T-helper 1 cell treated with Interleukin-12 subunit alpha and Interleukin-12 subunit beta and Interleukin-4 antibody, amounts not matched to agents 30 μg/mL and 1 μg/mL, for 36 hours (primary cell): ENCODE results near the gene NRL.
A peak's percentile ranks its signal among the peaks of the same experiment; 100 is the strongest.

Experiments
- H3K27ac Mint-ChIP-seq: one replicate; pipeline ENCODE4 v1.8.0; 2021; ENCODE audit warnings: mild to moderate bottlenecking, mixed read lengths
- H3K27me3 Mint-ChIP-seq: one replicate; pipeline ENCODE4 v1.8.0; 2021; ENCODE audit warnings: low read depth, mixed read lengths
- H3K36me3 Mint-ChIP-seq: one replicate; pipeline ENCODE4 v1.8.0; 2021; ENCODE audit warnings: low read depth, mixed read lengths
- H3K4me1 Mint-ChIP-seq: one replicate; pipeline ENCODE4 v1.8.0; 2021; ENCODE audit warnings: low read depth, mixed read lengths
- H3K4me3 Mint-ChIP-seq: one replicate; pipeline ENCODE4 v1.8.0; 2021; ENCODE audit warnings: mild to moderate bottlenecking, moderate library complexity, mixed read lengths
- H3K9me3 Mint-ChIP-seq: one replicate; pipeline ENCODE4 v1.8.0; 2021; ENCODE audit warnings: mixed read lengths

The NRL gene

DNA sequence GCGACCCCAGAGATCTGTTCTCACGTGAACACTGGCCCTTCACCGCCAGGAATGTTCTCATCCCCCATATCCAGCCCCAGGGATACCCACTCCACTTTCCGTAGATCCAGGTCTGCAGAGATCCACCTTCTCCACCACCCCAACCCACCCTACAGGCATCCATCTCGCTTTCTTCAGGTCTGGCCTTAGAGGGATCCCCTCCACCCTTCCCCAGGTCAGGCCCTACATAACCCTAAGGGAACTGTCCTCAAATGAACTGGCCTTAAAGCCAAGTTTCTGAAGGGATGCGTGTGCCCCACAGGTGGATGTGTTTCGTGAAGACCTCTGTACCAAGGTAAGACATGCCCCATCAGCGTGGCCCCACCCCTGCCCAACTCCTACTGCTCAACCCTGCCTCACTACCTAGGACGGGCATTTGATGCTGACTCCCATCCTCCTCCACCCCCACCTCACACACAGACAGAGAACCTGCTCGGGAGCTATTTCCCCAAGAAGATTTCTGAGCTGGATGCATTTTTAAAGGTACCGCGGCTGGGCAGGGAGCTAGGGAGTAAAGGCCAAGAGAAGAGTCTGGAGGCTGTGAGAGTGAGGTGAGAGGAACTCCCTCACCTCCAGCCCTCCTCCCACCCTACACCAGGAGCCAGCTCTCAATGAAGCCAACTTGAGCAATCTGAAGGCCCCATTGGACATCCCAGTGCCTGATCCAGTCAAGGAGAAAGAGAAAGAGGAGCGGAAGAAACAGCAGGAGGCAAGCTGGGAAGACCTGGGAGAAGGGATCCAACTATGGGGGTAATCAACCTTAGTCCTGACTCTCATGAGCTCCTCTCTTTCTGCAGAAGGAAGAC, 22.2 kb upstream of the NRL start:
- Mint-ChIP-seq H3K36me3 (peaks cover 38% of the 10 kb centered on the region), H3K27ac (peak overlapping the region; percentile 91), H3K9me3 (no peaks in the 10 kb centered on the region), H3K4me1 (peaks cover 49% of the 10 kb centered on the region), H3K27me3 (no peaks in the 10 kb centered on the region), H3K4me3 (peak overlapping the region; percentile 95)

GRCh38 chr14:24135834-24136683, 21.3 kb upstream of the NRL start, which contains the start of gene PSME1:
TSS of gene PSME1 (plus strand) at chr14:24136194. CDS start at chr14:24136263, 69 bp downstream.
- Mint-ChIP-seq H3K9me3 (no peaks in the 10 kb centered on the region), H3K27ac (peak within 1 kb of the TSS; percentile 91), H3K4me3 (peak within 1 kb of the TSS; percentile 95), H3K36me3 (peaks cover 38% of the 10 kb centered on the region), H3K27me3 (no peaks in the 10 kb centered on the region), H3K4me1 (peaks cover 48% of the 10 kb centered on the region)

- Mint-ChIP-seq H3K27me3 (no peaks in the 10 kb centered on the region), H3K9me3 (no peaks in the 10 kb centered on the region)
These were observed 20.8 kb upstream of the NRL start for GRCh38 chr14:24135584-24135833.

GRCh38 chr14:24133735-24134134, 19.0 kb upstream of the NRL start:
- Mint-ChIP-seq H3K27ac (no peak overlapping the region), H3K4me1 (peaks cover 33% of the 10 kb centered on the region), H3K27me3 (no peaks in the 10 kb centered on the region), H3K4me3 (no peak overlapping the region), H3K9me3 (no peaks in the 10 kb centered on the region), H3K36me3 (peaks cover 23% of the 10 kb centered on the region)

More at GRCh38 chr14:24135584-24135833, 20.8 kb upstream of the NRL start:
- peak overlapping the region; percentile 89 for H3K27ac Mint-ChIP-seq
- peaks cover 45% of the 10 kb centered on the region for H3K4me1 Mint-ChIP-seq
- peak overlapping the region; percentile 89 for H3K4me3 Mint-ChIP-seq
- peaks cover 35% of the 10 kb centered on the region for H3K36me3 Mint-ChIP-seq

DNA sequence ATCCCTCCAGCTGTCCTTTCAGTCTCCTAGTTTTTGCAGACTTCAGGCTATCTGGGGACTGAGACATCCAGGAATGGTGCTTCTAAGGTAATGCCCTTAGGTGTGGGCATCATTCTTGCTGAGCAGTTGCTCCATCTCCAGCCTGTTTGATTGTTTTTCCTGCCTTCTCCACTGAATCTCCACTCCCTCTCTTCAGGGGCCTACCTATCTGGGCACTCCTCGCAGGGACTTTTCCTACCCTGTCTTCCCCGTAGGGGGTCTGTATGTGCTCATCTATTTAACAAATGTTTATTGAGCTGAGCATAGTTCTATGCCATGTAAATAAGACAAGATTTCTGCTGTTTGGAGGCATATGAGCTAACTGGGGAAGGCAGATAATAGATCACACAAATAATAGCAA, 18.2 kb upstream of the NRL start:
- H3K9me3 Mint-ChIP-seq = no peaks in the 10 kb centered on the region
- H3K27ac Mint-ChIP-seq = peak overlapping the region; percentile 53
- H3K4me3 Mint-ChIP-seq = no peak overlapping the region
- peaks cover 29% of the 10 kb centered on the region for H3K4me1 Mint-ChIP-seq
- no peaks in the 10 kb centered on the region for H3K27me3 Mint-ChIP-seq
- peaks cover 17% of the 10 kb centered on the region for H3K36me3 Mint-ChIP-seq

- Mint-ChIP-seq H3K4me1 (peaks cover 25% of the 10 kb centered on the region), H3K4me3 (no peak overlapping the region), H3K27me3 (no peaks in the 10 kb centered on the region), H3K9me3 (no peaks in the 10 kb centered on the region), H3K36me3 (peaks cover 14% of the 10 kb centered on the region), H3K27ac (peak overlapping the region; percentile 53)
These were observed 17.4 kb upstream of the NRL start for GRCh38 chr14:24132061-24132685.

DNA sequence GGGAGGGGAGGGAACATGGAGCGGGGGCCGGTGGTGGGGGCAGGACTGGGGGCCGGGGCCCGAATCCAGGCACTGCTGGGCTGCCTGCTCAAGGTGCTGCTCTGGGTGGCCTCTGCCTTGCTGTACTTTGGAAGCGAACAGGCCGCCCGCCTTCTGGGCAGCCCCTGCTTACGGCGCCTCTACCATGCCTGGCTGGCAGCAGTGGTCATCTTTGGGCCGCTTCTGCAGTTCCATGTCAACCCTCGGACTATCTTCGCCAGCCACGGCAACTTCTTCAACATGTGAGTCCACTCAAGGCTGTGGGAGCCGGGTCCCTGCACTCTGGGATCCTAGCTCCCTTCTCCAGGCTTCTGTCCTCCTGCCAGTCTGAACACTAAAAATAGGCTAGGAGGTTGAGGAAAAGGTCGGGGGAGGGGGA, 16.8 kb upstream of the NRL start:
- Mint-ChIP-seq H3K4me3 (no peak overlapping the region), H3K27me3 (no peaks in the 10 kb centered on the region), H3K9me3 (no peaks in the 10 kb centered on the region), H3K36me3 (peaks cover 8% of the 10 kb centered on the region), H3K27ac (no peak overlapping the region), H3K4me1 (peaks cover 19% of the 10 kb centered on the region)

DNA sequence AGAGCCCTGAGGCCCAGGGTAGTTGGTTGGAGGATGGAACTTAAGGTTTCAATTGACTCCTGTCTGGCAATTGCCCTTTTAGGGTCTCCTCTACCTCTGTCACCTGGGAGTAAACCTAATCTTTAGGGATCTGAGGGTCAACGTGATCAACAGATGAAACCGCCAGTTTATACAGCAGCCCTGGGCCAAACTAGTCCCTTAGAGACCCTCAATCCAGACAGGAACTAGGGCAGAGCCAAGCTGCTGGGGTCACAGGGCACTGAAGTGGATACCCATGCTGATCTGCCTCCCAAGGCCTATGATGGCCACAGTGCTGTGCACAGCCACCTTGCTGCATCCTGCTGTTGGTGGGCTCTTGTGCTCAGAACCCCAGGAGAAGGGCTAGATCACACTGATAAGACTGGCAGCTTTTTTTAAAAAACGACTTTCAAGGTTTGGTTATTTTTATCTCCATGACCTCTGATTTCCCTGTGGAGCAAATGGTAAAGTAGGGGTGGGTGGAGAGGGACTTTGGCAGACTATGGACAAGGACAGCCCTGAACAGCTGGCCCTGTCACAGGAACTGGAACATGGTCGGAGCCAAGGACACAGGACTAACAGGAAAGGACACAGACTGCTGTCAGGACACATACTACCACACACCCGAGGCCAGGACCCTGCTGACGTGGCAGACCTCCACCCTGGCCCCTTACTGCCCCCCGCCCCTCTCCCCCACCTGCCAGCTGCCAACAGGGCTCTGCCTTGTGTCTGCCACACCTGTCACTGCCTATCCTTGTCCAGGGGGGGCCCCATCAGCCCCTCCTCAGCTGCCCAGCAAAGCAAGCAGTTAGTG, 16.2 kb upstream of the NRL start:
- Mint-ChIP-seq H3K27me3 (no peaks in the 10 kb centered on the region), H3K9me3 (no peaks in the 10 kb centered on the region), H3K4me3 (no peak overlapping the region), H3K4me1 (peaks cover 19% of the 10 kb centered on the region), H3K36me3 (peaks cover 8% of the 10 kb centered on the region), H3K27ac (peak overlapping the region; percentile 65)

GRCh38 chr14:24130380-24130716, 15.6 kb upstream of the NRL start, which contains the start of gene FITM1:
TSS of gene FITM1 (plus strand) at chr14:24130659. CDS start at chr14:24131564, 905 bp downstream.
- H3K27me3 Mint-ChIP-seq = no peaks in the 10 kb centered on the region
- no peak within 1 kb of the TSS for H3K4me3 Mint-ChIP-seq
- H3K4me1 Mint-ChIP-seq = peaks cover 17% of the 10 kb centered on the region
- peak within 1 kb of the TSS; percentile 65 for H3K27ac Mint-ChIP-seq
- no peaks in the 10 kb centered on the region for H3K9me3 Mint-ChIP-seq
- peaks cover 8% of the 10 kb centered on the region for H3K36me3 Mint-ChIP-seq

DNA sequence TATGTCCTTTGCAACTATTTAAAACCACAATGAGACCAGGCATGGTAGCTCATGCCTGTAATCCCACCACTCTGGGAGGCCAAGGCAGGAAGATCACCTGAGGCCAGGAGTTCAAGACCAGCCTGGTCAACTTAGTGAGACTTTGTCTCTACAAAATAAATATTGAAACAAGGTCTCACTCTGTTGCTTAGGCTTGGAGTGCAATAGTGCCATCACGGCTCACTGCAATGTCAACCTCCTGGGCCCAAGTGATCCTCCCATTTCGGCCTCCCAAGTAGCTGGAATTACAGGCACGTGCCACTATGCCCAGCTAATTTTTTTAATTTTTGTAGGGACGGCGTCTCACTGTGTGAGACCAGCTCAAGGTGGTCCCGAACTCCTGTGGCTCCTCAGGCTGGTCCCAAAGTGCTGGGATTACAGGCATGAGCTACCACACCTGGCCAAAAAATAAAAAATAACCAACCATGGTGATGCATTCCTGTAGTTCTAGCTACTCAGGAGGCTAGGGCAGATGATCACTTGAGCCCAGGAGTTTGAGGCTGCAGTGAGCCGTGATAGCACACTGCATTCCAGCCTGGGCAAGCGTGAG, 14.8 kb upstream of the NRL start:
- Mint-ChIP-seq H3K9me3 (no peaks in the 10 kb centered on the region), H3K4me1 (peaks cover 16% of the 10 kb centered on the region), H3K27me3 (no peaks in the 10 kb centered on the region), H3K27ac (no peak overlapping the region), H3K36me3 (peaks cover 11% of the 10 kb centered on the region), H3K4me3 (no peak overlapping the region)

- no peaks in the 10 kb centered on the region for H3K27me3 Mint-ChIP-seq
- peaks cover 14% of the 10 kb centered on the region for H3K4me1 Mint-ChIP-seq
- no peak overlapping the region for H3K4me3 Mint-ChIP-seq
- H3K36me3 Mint-ChIP-seq = peaks cover 16% of the 10 kb centered on the region
- no peaks in the 10 kb centered on the region for H3K9me3 Mint-ChIP-seq
- H3K27ac Mint-ChIP-seq = no peak overlapping the region
These were observed 12.9 kb upstream of the NRL start for GRCh38 chr14:24127673-24128072.

DNA sequence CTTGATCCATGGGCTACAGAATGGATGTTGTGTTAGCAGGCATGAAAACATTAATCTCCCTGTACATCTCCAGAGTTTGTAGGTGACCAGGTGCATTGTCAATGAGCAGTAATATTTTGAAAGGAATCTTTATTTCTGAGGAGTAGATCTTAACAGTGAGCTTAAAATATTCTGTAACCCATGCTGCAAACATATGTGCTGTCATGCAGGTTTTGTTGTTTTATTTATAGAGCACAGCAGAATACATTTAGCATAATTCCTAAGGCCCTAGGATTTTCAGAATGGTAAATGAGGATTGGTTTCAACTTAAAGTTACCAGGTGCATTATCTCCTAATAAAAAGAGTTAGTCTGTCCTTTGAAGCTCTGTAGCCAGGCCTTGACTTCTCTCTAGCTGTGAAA, 12.2 kb upstream of the NRL start:
- H3K27me3 Mint-ChIP-seq = no peaks in the 10 kb centered on the region
- H3K36me3 Mint-ChIP-seq = peaks cover 16% of the 10 kb centered on the region
- H3K9me3 Mint-ChIP-seq = no peaks in the 10 kb centered on the region
- peaks cover 10% of the 10 kb centered on the region for H3K4me1 Mint-ChIP-seq
- no peak overlapping the region for H3K27ac Mint-ChIP-seq
- H3K4me3 Mint-ChIP-seq = no peak overlapping the region

DNA sequence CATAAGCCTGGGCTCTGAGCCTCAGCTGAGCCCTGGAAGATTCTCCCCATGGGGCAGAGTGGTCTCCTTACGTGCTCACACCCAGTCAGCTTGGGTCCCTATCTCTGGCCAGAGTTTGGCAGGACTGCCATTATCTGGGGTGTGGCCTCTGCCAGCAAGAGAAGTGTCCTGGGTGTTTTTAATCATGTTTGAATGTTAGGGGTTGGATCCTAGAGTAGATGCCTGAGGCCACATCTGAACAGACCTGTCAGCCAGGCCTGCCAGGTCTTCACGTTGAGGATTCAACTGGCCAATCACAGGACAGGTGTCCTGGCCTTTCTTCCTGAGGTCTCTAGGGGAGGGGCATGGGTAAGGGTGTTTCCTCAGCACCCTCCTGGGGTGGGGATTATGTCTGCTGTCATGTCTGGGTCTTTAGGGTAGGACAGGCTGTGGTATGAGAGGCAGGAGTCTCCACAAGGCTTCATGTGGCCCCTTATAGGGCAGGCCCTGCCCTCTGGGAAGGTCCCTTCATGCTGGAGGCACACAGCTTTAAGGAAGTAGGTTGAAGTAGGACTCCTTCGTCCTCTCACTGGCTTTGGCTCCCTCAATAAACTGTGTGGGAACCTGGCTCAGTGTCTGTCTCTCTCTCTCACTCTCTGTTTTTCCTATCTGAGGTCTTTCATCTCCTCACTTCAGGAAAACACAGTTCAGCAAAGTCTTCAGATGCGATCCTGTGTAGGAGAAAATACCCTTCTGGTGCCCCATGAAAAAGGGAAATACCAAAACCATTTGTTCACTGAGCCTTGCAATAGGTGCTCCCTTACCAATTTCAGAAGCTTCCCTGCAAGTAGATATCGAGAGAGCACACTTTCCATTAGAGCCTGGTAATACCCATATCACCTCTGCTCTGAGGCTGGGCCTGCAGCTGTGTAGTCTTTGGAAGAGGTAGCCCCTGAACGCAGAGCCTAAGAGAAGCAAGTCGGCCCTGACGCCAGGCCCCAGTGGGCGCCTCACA, 9.0 kb upstream of the NRL start:
- Mint-ChIP-seq H3K4me1 (peaks cover 10% of the 10 kb centered on the region), H3K9me3 (no peaks in the 10 kb centered on the region), H3K4me3 (no peak overlapping the region), H3K27me3 (no peaks in the 10 kb centered on the region), H3K27ac (peak overlapping the region; percentile 76), H3K36me3 (peaks cover 37% of the 10 kb centered on the region)
